HFFc6 (cell line): ENCODE data around the gene PAIP2. TPM values are rescaled to one million over a fixed set of nuclear protein-coding genes. Genes with fewer than 3 reads are reported as not detected.
"Not testable (repeated sequence)": the region's sequence is repeated elsewhere in the genome, so short reads cannot be mapped to it uniquely, and the experiment has no call there.

Experiments used
- DNase-seq: peaks from one replicate; pipeline ENCODE4 v3.0.0-alpha.2; 2018
- H3K27ac Mint-ChIP-seq: 2 replicates; pipeline ENCODE4 v1.8.0; 2020; ENCODE audit warnings: mild to moderate bottlenecking, mixed read lengths
- H3K27me3 Mint-ChIP-seq: 2 replicates; pipeline ENCODE4 v1.8.0; 2021; ENCODE audit warnings: mild to moderate bottlenecking, moderate library complexity, mixed read lengths; ENCODE audit not compliant: insufficient read depth
- H3K36me3 Mint-ChIP-seq: 2 replicates; pipeline ENCODE4 v1.8.0; 2021; ENCODE audit warnings: low read depth, mixed read lengths
- H3K4me1 Mint-ChIP-seq: 2 replicates; pipeline ENCODE4 v1.8.0; 2020; ENCODE audit warnings: low read depth, mixed read lengths
- H3K4me3 Mint-ChIP-seq: 2 replicates; pipeline ENCODE4 v1.8.0; 2020; ENCODE audit warnings: mild to moderate bottlenecking, moderate library complexity, mixed read lengths
- H3K9me3 Mint-ChIP-seq: 2 replicates; pipeline ENCODE4 v1.8.0; 2020; ENCODE audit warnings: mild to moderate bottlenecking, mixed read lengths
- total RNA-seq, 6 experiments: library from RNA; stranded (reverse); fragmentation: NEBNext Ultra II Directional; extraction: Animal tissue kit (Norgen Biotek cat#: 25700); gene quantifications; 2 replicates in 1 of 6; 3 replicates in 5 of 6; pipeline ENCODE4 v1.2.3, GENCODE V29; 2021
- TF ChIP-seq, protein P1 (sequence below): fragments of 200-600 bp; sonication (generic); IDR thresholded peaks from 2 replicates; pipeline ENCODE4 v1.5.0; 2021; ENCODE audit warnings: antibody characterized with exemption, mild to moderate bottlenecking

PAIP2 gene
- total RNA-seq, 6 experiments from 2014 or later, result 55.1 to 64.8 (median 59.8) TPM

- no peak for DNase-seq
- peaks cover 52% of the 10 kb centered on the region for H3K4me1 Mint-ChIP-seq
- H3K4me3 Mint-ChIP-seq, result no peak overlapping the region
Observed at GRCh38 chr5:139340051-139340450, 1.6 kb upstream of the PAIP2 start.

DNA sequence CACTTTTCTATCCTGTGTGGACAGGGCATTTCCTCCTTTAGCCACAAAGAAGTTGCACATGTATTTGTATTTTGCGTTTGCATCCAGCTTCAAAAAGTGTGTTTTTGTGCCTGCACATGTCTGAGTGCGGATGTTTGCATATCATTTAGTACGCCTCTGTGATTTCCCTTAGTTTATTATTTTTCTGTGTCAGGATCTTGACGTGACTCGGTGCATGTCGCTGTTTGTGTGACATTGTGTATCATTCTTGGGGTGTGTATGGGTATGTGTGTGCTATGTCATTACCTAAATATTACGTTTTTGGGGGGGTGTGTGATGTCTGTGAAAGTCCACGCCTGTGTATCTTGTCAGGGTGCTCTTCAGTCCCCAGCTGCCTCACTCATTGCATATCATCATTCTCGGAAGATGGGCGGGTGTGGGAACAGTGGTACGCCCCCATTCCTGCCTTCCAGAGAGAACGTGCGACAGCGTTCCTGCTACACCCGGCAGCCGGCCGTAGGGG, 416 bp upstream of the PAIP2 start:
- DNase-seq, result peak; percentile 97
- peaks cover 20% of the 10 kb centered on the region; the same call in 1 of the 2 replicates for H3K36me3 Mint-ChIP-seq

More at GRCh38 chr5:139340051-139340450, 1.6 kb upstream of the PAIP2 start:
- Mint-ChIP-seq H3K27ac (peak overlapping the region; percentile 21; the same call in 1 of the 2 replicates), H3K27me3 (peaks cover 8% of the 10 kb centered on the region), H3K36me3 (peaks cover 14% of the 10 kb centered on the region; the same call in 1 of the 2 replicates), H3K9me3 (no peaks in the 10 kb centered on the region)
- TF ChIP-seq, protein P1, sequence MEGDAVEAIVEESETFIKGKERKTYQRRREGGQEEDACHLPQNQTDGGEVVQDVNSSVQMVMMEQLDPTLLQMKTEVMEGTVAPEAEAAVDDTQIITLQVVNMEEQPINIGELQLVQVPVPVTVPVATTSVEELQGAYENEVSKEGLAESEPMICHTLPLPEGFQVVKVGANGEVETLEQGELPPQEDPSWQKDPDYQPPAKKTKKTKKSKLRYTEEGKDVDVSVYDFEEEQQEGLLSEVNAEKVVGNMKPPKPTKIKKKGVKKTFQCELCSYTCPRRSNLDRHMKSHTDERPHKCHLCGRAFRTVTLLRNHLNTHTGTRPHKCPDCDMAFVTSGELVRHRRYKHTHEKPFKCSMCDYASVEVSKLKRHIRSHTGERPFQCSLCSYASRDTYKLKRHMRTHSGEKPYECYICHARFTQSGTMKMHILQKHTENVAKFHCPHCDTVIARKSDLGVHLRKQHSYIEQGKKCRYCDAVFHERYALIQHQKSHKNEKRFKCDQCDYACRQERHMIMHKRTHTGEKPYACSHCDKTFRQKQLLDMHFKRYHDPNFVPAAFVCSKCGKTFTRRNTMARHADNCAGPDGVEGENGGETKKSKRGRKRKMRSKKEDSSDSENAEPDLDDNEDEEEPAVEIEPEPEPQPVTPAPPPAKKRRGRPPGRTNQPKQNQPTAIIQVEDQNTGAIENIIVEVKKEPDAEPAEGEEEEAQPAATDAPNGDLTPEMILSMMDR, result no peak

DNA sequence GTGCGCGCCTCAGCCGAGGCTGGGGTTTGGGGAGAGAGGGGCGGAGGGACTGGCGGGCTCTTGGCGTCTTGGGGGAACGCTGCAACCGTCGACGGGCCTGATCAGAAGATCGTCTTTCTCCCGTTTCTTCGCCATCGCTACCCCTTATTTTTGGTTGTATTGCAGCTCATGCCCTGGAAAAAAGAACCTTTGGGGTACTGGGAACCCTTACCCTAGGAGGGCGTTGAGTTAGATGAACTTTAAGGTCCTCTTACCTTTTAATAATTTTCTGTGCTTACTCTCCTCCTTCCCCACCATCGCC, 719 bp downstream of the PAIP2 start:
- Mint-ChIP-seq H3K27me3 (peaks cover 3% of the 10 kb centered on the region), H3K4me3 (peak overlapping the region; percentile 94), H3K9me3 (no peaks in the 10 kb centered on the region), H3K4me1 (peaks cover 51% of the 10 kb centered on the region), H3K36me3 (peaks cover 24% of the 10 kb centered on the region; the same call in 1 of the 2 replicates), H3K27ac (peak overlapping the region; percentile 98)
- DNase-seq, result no peak
- TF ChIP-seq, protein P1, result no peak

More for the DNA sequence above, 416 bp upstream of the PAIP2 start:
- Mint-ChIP-seq H3K9me3 (no peaks in the 10 kb centered on the region), H3K4me1 (peaks cover 51% of the 10 kb centered on the region), H3K27me3 (peaks cover 3% of the 10 kb centered on the region), H3K4me3 (peak overlapping the region; percentile 94), H3K27ac (peak overlapping the region; percentile 98)
- TF ChIP-seq, protein P1, result no peak

DNA sequence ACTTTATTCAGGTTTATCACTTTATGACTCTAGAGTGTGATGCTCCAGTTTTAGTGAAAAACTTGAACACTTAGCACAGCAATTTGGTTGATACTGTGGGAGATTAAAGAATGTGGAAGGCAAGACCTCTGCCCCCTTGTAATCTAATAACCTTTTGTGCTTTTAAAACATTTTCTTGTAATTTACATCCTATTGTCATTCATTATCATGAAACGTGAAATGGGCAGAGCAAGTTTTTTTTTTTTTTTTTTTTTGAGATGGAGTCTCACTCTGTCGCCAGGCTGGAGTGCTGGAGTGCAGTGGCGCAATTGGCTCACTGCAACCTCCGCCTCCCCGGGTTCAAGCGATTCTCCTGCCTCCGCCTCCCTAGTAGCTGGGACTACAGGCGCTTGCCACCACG, 1.8 kb downstream of the PAIP2 start:
- Mint-ChIP-seq H3K36me3 (peaks cover 24% of the 10 kb centered on the region; the same call in 1 of the 2 replicates), H3K4me1 (peaks cover 51% of the 10 kb centered on the region), H3K27ac (peak overlapping the region; percentile 98; the same call in 1 of the 2 replicates), H3K27me3 (peaks cover 3% of the 10 kb centered on the region), H3K9me3 (no peaks in the 10 kb centered on the region), H3K4me3 (peak overlapping the region; percentile 94)
- TF ChIP-seq, protein P1, result no peak
- no peak for DNase-seq

- H3K36me3 Mint-ChIP-seq, result peaks cover 24% of the 10 kb centered on the region; the same call in 1 of the 2 replicates
- H3K4me3 Mint-ChIP-seq, result peak overlapping the region; percentile 94
- DNase-seq, result no peak
- TF ChIP-seq, protein P1, result no peak
- H3K27ac Mint-ChIP-seq, result no peak overlapping the region
- peaks cover 47% of the 10 kb centered on the region for H3K4me1 Mint-ChIP-seq
- H3K27me3 Mint-ChIP-seq, result peaks cover 3% of the 10 kb centered on the region
- no peaks in the 10 kb centered on the region for H3K9me3 Mint-ChIP-seq
Observed at GRCh38 chr5:139344177-139344576, 2.5 kb downstream of the PAIP2 start.

DNA sequence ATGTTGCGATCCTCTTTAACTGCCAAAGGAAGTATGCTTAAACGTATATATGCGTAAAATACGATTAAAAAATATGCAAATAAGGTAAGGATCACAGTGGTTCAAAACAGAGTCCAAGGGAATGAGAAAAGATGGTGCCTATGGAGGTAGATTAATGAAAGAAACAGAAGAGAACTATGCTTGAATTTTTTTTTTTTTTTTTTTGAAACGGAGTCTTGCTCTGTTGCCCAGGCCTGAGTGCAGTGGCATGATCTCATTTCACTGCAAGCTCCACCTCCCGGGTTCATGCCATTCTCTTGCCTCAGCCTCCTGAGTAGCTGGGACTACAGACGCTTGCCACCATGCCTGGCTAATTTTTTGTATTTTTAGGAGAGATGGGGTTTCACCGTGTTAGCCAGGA, 3.8 kb downstream of the PAIP2 start:
- DNase-seq, H3K4me3 Mint-ChIP-seq, H3K27me3 Mint-ChIP-seq, H3K9me3 Mint-ChIP-seq, H3K27ac Mint-ChIP-seq: not testable (repeated sequence)
- Mint-ChIP-seq H3K4me1 (peaks cover 40% of the 10 kb centered on the region), H3K36me3 (peaks cover 24% of the 10 kb centered on the region; the same call in 1 of the 2 replicates)

DNA sequence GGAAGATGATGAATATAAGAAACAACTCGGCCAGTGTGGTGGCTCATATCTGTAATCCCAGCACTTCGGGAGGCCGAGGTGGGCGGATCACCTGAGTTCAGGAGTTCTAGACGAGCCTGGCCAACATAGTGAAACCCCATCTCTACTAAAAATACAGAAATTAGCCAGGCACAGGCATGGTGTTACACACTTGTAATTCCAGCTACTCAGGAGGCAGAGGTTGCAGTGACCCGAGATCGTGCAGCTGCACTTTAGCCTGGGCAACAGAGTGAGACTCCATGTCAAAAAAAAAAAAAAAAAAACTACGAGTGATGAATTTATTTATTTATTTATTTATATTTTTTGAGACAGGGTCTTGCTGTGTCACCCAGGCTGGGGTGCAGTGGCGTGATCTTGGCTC, 6.2 kb downstream of the PAIP2 start:
- H3K4me1 Mint-ChIP-seq, result peaks cover 26% of the 10 kb centered on the region
- H3K36me3 Mint-ChIP-seq, result peaks cover 24% of the 10 kb centered on the region; the same call in 1 of the 2 replicates
- H3K27me3 Mint-ChIP-seq, H3K4me3 Mint-ChIP-seq, H3K27ac Mint-ChIP-seq, H3K9me3 Mint-ChIP-seq, DNase-seq: not testable (repeated sequence)
